Endothelial cell of umbilical vein (primary cell): ENCODE measurements around the gene FEZF2. TPM values are rescaled to one million over a fixed set of nuclear protein-coding genes. Genes with fewer than 3 reads are reported as not detected.

ENCODE experiments used
- BruUV-seq: library from RNA; stranded (reverse); fragments of 400-500 nt; replicated peaks from 2 replicates; lab custom pipeline; 2021; lab: Mats Ljungman, UMichigan
- CTCF ChIA-PET: fragments of 300-600, 350-600 bp; sonication (Branson Sonifier 250); formaldehyde crosslinking; loops from one replicate; lab custom pipeline; 2021; ENCODE audit warnings: antibody characterized with exemption, inconsistent platforms; lab: Charles Lee
- POLR2A ChIA-PET: fragments of 300-600, 350-600 bp; sonication (Branson Sonifier 250); formaldehyde crosslinking; loops from one replicate; lab custom pipeline; 2021; ENCODE audit warnings: antibody characterized with exemption, inconsistent platforms; lab: Charles Lee
- DNase-seq: peaks from one replicate; pipeline ENCODE4 v3.0.0-alpha.2; 2011; ENCODE audit warnings: low read depth, low spot score
- FAIRE-seq: peaks from 2 replicates; lab custom pipeline; 2011; peaks lifted over from hg19 to GRCh38; lab: Jason Lieb, UNC
- H2AFZ ChIP-seq: 2 replicates; pipeline ENCODE4 v1.6.0; 2012; ENCODE audit warnings: low read depth, low read length, control low read depth, inconsistent platforms
- H3K27ac ChIP-seq: 2 replicates; pipeline ENCODE4 v1.5.1; 2011; ENCODE audit warnings: low read depth, mild to moderate bottlenecking, control low read depth, low read length, moderate library complexity; ENCODE audit not compliant: insufficient read depth
- H3K27me3 ChIP-seq, 2 experiments: 2 replicates each; pipeline versions ENCODE4 v1.6.0 to v1.6.1; 2011; ENCODE audit warnings: low read length in 2 of 2, mixed read lengths in 1 of 2; ENCODE audit not compliant: control insufficient read depth in 2 of 2, insufficient read depth in 2 of 2
- H3K36me3 ChIP-seq, 2 experiments: 2 replicates in 1 of 2; 3 replicates in 1 of 2; pipeline ENCODE4 v1.5.1; 2011; ENCODE audit warnings: low read length in 2 of 2, mild to moderate bottlenecking in 1 of 2, moderate library complexity in 1 of 2; ENCODE audit not compliant: control insufficient read depth in 2 of 2, insufficient read depth in 2 of 2; ENCODE audit errors: extremely low read depth in 1 of 2
- H3K4me1 ChIP-seq: 3 replicates; pipeline ENCODE4 v1.5.1; 2011; ENCODE audit warnings: mild to moderate bottlenecking, low read length; ENCODE audit not compliant: control insufficient read depth, insufficient read depth; ENCODE audit errors: extremely low read depth
- H3K4me2 ChIP-seq: 2 replicates; pipeline ENCODE4 v1.6.1; 2011; ENCODE audit warnings: low read length, control low read depth, mixed read lengths; ENCODE audit not compliant: insufficient read depth
- H3K4me3 ChIP-seq, 3 experiments: fragments of 200-600 bp in 1 of 3; sonication (generic), shearing (Covaris generic) in 1 of 3; replicated peaks in 1 of 3; 2 replicates each; pipeline ENCODE4 v1.5.1; 2011 to 2016; ENCODE audit warnings: control low read depth in 3 of 3, low read length in 3 of 3, mild to moderate bottlenecking in 2 of 3, inconsistent platforms in 1 of 3, low read depth in 1 of 3, moderate library complexity in 1 of 3; ENCODE audit not compliant: insufficient read depth in 1 of 3
- H3K79me2 ChIP-seq: 2 replicates; pipeline ENCODE4 v1.6.0; 2012; ENCODE audit warnings: low read length, inconsistent platforms; ENCODE audit not compliant: control insufficient read depth, insufficient read depth
- H3K9ac ChIP-seq: replicated peaks from 2 replicates; pipeline ENCODE3; 2011; ENCODE audit warnings: low read length, control low read depth; ENCODE audit not compliant: insufficient read depth; ENCODE audit errors: extremely low read depth
- H3K9me1 ChIP-seq: replicated peaks from 3 replicates; pipeline ENCODE4 v1.6.0; 2011; ENCODE audit warnings: mild to moderate bottlenecking, low read length; ENCODE audit not compliant: control insufficient read depth, insufficient read depth; ENCODE audit errors: extremely low read depth
- H3K9me3 ChIP-seq: replicated peaks from 2 replicates; pipeline ENCODE4 v1.5.1; 2012; ENCODE audit warnings: low read length, inconsistent platforms; ENCODE audit not compliant: control insufficient read depth, insufficient read depth
- H4K20me1 ChIP-seq: replicated peaks from 2 replicates; pipeline ENCODE3; 2011; ENCODE audit warnings: mild to moderate bottlenecking, low read length; ENCODE audit not compliant: control insufficient read depth, insufficient read depth; ENCODE audit errors: extremely low read depth
- EZH2 ChIP-seq: IDR thresholded peaks from 2 replicates; pipeline ENCODE4 v1.6.1; 2012; ENCODE audit warnings: borderline replicate concordance, low read depth, mild to moderate bottlenecking, moderate library complexity, low read length, inconsistent platforms; ENCODE audit not compliant: severe bottlenecking
- FOS ChIP-seq: IDR thresholded peaks from 2 replicates; pipeline ENCODE4 v1.6.1; 2011; ENCODE audit warnings: mild to moderate bottlenecking, low read length, moderate library complexity, borderline replicate concordance; ENCODE audit not compliant: insufficient read depth
- GATA2 ChIP-seq: IDR thresholded peaks from 2 replicates; pipeline ENCODE4 v1.7.0; 2011; ENCODE audit warnings: low read depth, mild to moderate bottlenecking, moderate library complexity, mixed read lengths, low read length; ENCODE audit not compliant: insufficient read length, insufficient read depth
- JUN ChIP-seq: IDR thresholded peaks from 2 replicates; pipeline ENCODE4 v1.6.1; 2011; ENCODE audit warnings: borderline replicate concordance, low read depth; ENCODE audit not compliant: insufficient read length, insufficient read depth
- MYC ChIP-seq: IDR thresholded peaks from one replicate; pipeline ENCODE4 v1.6.1; 2011; ENCODE audit warnings: mild to moderate bottlenecking, low read depth, low read length
- POLR2A ChIP-seq: IDR thresholded peaks from 2 replicates; pipeline ENCODE4 v1.6.1; 2012; ENCODE audit warnings: low read depth, mild to moderate bottlenecking, control low read depth, low read length
- POLR2AphosphoS5 ChIP-seq: IDR thresholded peaks from 2 replicates; pipeline ENCODE4 v1.6.1; 2012; ENCODE audit warnings: low read depth, mild to moderate bottlenecking, control low read depth, low read length, moderate library complexity; ENCODE audit not compliant: insufficient read depth
- dilution Hi-C: fragments of 300-500 bp; cut with MboI; formaldehyde crosslinking; loops from one replicate; pipeline ENCODE4 v1.15.0; 2019; ENCODE audit warnings: low sequenced_read_pairs; ENCODE audit not compliant: extremely low pct_ligation_motif_present
- intact Hi-C: fragments of 100-400 bp; cut with micrococcal nuclease; formaldehyde crosslinking; loops from one replicate; pipeline ENCODE4 v1.10.0; 2022
- polyA plus RNA-seq, 4 experiments: library from polyadenylated mRNA; depleted of rRNA in 3 of 4; stranded (reverse) in 3 of 4; unstranded in 1 of 4; fragments of >200 nt; gene quantifications; 2 replicates each; pipeline versions ENCODE4 v1.2.1 to v1.2.3, GENCODE V29; 2011 to 2012; ENCODE audit warnings: missing spikeins in 1 of 4
- total RNA-seq: library from RNA; stranded (reverse); gene quantifications from 2 replicates; pipeline ENCODE4 v1.2.3, GENCODE V29; 2021
- TF ChIP-seq, protein P1 (sequence below): IDR thresholded peaks from 2 replicates; pipeline ENCODE4 v1.6.1; 2011; ENCODE audit not compliant: insufficient read depth, insufficient read length
- TF ChIP-seq, protein P2 (sequence below), 2 donors: IDR thresholded peaks; 1 replicate in 1 of 2; 2 replicates in 1 of 2; pipeline ENCODE4 v1.5.1; 2011; ENCODE audit warnings: low read length in 2 of 2, mild to moderate bottlenecking in 2 of 2, moderate library complexity in 2 of 2, control low read depth in 1 of 2, inconsistent platforms in 1 of 2, low read depth in 1 of 2; ENCODE audit not compliant: insufficient read depth in 1 of 2; ENCODE audit errors: extremely low read depth in 1 of 2

Gene FEZF2
- total and polyA plus RNA-seq, 2 donors (not counting 3 experiments of a cell fraction or from before 2014, with no cell fraction given), result not detected

DNA sequence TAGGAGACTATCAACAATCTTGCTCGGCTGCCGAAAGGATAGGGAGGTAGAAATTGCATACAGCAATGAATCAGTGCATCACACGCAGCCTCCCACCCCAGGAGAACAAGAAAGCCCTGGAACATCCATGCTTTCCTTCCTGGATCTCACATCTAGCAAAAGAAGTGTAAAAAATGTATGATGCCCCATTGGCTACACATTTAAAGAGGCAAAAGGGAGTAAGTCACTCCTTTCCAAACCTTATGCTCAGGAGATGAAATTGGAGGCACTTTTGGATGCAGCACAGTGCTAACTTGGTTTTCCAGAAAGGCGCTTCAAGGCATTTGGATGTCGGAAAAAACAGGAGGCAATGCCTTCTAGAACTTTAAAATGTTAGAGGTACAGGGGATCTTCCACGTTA is 32.2 kb upstream of the FEZF2 start:
- Histone ChIP-seq H3K36me3 (no peaks in the 10 kb centered on the region), H3K9ac (no peak overlapping the region), H3K27me3 (peaks cover 4 to 5% of the 10 kb centered on the region in 2 experiments), H3K9me1 (no peaks in the 10 kb centered on the region), H3K9me3 (no peaks in the 10 kb centered on the region), H3K79me2 (no peaks in the 10 kb centered on the region), H3K27ac (no peak overlapping the region), H2AFZ (no peak overlapping the region), H3K4me2 (no peak overlapping the region), H3K4me1 (no peaks in the 10 kb centered on the region), H3K4me3 (no peak overlapping the region), H4K20me1 (no peaks in the 10 kb centered on the region)
- BruUV-seq, result no TSS peak
- CTCF ChIA-PET, result no interaction called here
- POLR2A ChIA-PET, result no interaction called here
- no peak for DNase-seq
- dilution Hi-C loops (no loop called here), intact Hi-C loops (no loop called here)
- no peak for FAIRE-seq
- TF ChIP-seq JUN (no peak), POLR2A (no peak), FOS (no peak), MYC (no peak), POLR2AphosphoS5 (no peak), GATA2 (no peak), EZH2 (no peak)
- TF ChIP-seq, protein P1, sequence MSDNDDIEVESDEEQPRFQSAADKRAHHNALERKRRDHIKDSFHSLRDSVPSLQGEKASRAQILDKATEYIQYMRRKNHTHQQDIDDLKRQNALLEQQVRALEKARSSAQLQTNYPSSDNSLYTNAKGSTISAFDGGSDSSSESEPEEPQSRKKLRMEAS, result no peak
- TF ChIP-seq, protein P2, sequence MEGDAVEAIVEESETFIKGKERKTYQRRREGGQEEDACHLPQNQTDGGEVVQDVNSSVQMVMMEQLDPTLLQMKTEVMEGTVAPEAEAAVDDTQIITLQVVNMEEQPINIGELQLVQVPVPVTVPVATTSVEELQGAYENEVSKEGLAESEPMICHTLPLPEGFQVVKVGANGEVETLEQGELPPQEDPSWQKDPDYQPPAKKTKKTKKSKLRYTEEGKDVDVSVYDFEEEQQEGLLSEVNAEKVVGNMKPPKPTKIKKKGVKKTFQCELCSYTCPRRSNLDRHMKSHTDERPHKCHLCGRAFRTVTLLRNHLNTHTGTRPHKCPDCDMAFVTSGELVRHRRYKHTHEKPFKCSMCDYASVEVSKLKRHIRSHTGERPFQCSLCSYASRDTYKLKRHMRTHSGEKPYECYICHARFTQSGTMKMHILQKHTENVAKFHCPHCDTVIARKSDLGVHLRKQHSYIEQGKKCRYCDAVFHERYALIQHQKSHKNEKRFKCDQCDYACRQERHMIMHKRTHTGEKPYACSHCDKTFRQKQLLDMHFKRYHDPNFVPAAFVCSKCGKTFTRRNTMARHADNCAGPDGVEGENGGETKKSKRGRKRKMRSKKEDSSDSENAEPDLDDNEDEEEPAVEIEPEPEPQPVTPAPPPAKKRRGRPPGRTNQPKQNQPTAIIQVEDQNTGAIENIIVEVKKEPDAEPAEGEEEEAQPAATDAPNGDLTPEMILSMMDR (IDR thresholded peaks at IDR 0.05; ENCODE audit: extremely low read depth in 1 of 2, insufficient read depth in 1 of 2, low read depth in 1 of 2, low read length in 2 of 2), result no peak
